HG03095 (cell line): Measurements from ENCODE around the gene PSME2.

Experiments used
- ATAC-seq: cut with Tn5 transposase; IDR thresholded peaks from one replicate; pipeline ENCODE4 v1.9.1; 2021; ENCODE audit warnings: moderate library complexity; ENCODE audit not compliant: unreplicated experiment

The PSME2 gene

DNA sequence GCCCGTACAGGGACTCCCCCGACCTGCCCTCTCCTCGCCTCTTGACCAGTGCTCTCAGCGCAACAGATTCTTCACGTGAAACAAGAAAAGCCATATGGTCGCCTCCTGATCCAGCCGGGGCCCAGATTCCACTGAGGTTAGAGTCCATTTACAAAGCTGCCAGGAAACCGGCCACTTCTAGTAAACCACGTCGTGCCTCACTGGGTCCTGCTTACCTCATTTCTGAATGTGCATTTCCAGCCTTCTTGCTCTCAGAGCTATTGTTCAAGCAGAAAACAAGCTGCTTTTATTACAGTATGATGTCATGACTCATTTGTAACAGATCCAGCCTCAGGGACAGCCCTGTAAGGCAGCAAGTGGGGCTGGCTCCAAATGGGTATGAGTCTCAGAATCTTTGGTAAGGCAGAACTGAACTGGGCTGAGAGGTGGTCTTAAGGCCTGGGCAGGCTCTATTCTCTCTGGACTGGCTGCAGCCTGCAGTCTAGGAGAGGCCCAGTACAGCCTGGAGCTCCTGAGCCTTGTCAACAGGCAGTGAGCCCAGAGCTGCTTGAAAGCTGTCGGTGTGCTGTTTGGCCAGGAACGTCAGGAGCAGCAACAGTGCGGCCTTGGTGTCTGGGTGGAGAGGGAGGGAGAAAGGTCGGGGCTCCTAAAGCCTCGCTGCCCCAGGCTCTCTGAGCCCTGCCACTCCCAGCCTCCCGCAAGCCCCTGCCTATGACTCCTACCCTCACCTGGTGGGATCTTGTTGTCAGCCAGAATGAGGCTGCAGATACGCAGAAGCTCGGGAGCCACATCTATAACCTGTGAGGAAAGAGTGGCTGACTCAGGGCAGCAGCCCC, 33.8 kb upstream of the PSME2 start:
- no peak for ATAC-seq

DNA sequence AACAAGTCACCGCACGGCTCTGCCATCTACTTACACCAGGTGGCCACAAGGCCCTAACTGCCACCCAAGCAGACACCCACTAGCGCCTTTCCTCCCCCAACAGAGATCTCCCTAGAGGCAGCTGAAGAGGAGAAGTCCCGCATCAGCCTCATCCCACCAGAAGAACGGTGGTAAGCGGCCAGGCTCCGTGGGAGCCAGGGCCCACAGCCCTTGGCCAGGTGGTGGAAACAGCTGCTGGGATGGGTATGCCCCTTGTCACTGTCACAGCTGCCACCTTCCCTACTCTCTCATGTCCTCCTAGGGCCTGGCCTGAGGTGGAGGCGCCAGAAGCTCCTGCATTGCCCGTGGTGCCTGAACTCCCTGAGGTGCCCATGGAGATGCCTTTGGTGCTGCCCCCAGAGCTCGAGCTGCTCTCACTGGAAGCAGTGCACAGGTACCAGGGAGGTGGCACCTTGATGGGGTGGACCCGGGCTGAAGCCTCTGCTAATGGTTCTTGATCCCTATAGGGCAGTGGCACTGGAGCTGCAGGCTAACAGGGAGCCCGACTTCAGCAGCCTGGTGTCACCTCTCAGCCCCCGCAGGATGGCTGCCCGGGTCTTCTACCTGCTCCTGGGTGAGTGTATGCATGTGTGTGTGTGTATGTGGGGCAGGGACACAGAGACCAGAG, 33.0 kb upstream of the PSME2 start:
- no peak for ATAC-seq

DNA sequence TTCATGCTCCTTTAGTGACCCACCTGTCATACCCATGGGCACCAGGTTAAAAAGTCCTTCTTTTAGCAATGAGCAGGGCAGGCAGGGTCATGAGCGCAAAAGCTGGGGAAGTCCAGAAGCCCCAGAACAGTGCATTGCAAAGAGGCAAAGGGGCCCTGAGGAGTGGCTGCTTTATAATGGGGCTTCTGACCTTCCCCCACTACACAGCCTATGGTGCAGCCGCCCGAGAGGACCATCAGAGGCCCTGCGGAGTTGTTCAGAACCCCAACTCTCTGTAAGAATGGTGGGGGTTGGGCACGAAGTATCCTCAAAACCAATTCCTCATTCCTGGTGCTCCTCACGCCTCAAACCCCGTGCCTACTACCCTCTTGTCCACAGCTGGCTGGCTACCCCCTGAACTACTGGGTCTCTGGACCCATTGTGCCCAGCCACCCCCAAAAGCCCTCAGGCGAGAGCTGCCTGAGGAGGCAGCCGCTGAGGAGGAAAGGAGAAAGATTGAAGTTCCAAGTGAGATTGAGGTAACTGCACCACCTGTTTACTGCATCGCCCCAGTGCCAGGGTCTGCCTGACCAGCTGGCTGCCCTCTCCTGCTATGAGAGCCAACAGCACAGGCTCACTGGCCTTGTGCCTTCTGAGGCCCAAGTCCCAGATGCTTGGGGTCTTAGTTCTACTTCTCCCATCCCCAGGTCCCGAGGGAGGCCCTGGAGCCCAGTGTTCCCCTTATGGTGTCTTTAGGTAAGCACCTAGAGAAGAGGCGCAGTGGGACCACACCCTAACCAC, 32.2 kb upstream of the PSME2 start:
- no peak for ATAC-seq

DNA sequence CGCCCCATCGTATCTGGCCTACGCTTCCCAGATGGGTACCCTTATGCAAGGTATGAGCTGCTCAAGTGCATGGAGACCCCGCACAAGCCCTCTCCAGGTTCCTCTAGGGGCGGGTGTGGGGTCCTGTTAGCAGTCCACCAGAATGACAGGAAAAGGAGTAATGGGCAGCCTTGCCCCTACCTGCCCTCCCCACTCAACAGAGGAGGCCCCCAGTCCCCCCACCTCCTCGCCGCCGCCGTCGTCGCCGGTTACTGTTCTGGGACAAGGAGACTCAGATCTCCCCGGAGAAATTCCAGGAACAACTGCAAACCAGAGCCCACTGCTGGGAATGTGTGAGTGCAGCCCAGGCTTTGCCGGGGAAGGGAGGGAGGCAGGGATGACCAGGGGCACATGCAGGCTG, 31.5 kb upstream of the PSME2 start:
- no peak for ATAC-seq

DNA sequence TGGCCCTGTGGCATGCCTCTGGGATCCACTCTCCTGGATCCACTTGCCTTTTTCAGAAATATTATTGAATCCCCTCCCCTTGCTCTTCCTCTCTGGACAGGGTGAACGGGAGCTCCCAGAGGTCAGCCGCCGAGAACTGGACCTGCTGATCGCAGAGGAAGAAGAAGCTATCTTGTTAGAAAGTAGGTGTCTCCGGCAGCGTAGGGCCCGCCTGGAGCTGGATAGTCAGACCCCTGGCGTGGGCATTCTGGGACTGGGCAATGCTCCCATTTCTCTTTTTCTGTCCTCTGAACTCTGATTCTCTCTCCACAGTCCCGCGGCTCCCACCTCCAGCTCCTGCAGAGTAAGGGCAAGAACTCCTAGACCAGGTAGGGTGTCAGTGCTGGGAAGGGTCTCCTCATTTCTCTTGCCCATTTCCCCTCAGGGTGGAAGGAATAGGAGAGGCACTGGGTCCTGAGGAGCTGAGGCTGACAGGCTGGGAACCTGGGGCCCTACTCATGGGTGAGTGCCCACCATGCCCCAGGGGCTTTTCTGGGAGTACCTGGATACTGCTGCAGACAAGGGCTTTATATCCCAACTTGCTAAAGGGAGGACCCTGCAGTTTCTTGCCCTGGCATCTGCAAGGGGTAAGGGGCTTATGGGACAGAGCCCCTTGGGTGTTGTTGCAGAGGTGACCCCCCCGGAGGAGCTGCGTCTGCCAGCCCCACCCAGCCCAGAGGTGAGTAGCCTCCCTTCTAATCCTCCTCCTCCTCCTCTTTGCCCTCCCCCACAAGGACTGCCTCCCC, 30.8 kb upstream of the PSME2 start:
- no peak for ATAC-seq

DNA sequence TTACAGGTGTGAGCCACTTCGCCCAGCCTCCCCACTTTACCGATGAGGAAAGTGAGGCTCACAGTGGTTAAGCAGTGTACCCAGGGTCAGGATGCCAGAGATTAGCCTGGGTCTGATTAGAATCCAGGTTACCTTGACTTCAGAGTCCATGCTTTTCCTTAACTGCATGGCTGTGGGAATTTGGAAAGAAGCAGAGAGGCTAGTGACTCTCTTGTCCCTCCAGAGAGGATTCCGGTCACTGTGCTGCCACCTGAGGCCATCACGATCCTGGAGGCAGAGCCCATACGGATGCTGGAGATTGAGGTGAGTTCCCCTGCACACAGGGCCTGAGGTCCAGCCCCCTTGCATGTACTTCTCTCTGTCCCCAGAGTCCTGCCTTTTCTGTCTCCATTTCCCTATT, 30.2 kb upstream of the PSME2 start:
- ATAC-seq = no peak

DNA sequence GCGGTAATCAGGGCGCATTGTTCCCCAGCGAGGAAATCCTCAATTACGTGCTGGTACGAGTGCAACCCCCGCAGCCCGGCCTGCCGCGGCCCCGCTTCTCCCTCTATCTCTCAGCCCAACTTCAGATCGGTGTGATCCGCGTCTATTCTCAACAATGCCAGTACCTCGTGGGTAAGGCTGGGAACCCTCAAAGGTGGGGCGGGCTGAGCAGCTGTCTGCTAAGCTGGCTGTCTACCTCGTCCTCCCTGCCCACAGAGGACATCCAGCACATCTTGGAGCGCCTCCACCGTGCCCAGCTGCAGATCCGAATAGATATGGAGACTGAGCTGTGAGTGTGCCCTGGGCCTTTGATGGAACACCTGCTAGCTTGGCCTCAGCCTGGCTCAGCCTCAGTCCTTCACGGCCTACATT, 26.5 kb upstream of the PSME2 start:
- no peak for ATAC-seq

DNA sequence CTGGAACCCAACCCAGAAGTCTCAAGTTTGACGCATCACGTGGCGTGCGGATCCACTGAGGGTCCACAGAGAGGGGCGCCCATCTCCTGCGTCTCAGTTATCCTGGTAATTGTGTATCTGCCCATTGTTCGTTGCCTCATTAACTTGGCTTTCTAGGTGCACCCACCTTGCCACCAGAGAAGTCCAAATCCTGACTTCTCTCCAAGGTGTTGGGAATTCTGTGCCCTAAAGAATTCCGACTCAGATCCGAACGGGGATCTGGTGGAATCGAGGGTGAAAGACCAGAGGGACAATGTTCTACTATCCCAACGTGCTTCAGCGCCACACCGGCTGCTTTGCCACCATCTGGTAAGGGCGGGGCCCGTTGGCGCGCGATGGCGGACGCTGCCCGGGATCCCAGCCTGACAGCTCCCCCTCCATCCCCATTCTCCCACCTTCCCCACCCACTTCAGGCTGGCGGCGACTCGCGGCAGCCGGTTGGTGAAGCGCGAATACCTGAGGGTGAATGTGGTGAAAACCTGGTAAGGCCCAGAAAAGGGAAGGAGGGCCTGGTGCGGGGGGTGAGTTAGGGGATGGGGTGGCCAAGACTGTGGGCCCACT, 26.0 kb upstream of the PSME2 start:
- no peak for ATAC-seq

DNA sequence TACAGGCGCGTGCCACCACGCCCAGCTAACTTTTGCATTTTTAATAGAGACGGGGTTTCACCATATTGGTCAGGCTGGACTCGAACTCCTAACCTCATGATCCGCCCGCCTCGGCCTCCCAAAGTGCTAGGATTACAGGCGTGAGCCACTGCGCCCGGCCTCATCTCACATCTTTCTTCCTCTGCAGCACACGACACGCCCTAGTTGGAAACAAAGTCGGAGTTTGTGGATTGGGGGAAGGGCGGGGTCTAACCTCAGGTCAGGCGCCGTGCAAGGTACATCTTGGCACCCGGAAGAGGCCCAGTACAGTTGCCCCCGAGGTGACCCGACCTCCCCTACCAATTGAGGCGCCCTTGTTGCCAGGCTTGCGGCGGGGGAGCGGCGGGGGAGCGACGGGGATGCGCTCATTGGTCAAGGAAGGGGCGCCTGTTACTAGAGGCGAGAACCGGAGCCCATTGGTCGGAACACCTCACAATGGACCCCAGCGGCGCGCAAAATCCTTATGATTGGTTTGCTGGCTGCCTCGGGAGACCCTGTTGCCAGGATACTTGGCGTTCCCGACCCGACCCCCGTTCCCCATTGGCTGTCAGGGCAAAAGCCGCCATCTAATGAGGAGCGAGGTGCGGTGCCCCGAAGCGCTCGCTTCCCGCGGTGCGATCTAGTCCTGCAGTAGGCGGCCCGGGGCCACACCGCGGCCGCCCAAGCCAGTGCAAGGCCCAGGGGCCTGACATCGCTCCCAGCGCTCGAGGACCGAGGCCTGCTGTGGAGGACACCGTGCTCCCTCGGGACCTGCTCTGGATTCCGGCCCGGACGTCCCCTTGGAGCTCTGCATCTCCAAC, 25.2 kb upstream of the PSME2 start, which contains the start of gene REC8:
Gene REC8, plus strand, starts transcription at position 659 of the 839 bp plus-strand sequence. CDS start 473 bp downstream, outside the sequence.
- ATAC-seq = peak; percentile 87

DNA sequence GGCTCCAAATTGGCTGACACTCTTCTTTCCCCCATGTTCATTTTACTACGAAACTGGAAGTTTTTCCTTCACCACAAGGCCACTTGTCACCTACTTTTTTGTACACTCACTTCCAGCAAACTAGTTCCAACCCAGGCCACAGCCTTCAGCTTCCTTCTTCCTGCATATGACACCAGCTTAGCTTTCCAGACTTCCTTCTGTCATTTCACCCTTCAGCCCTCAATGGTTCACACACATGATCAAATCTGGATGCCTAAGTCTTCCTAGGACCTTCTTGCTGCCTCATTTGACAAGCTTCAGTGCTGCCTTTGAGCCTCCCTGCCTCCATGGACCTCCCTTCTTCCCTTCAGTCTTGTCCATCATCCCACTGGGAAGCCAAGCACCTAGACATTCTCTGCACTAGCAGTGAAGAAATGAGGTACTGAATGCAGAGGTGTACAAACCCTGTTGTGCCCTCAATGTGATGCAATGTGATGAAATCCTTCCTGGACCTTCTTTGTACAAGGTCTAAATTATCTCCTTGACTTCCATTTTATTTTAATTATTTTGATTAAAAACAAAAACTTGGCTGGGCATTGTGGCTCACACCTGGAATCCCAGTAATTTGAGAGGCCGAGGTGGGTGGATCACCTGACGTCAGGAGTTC, 21.2 kb upstream of the PSME2 start:
- no peak for ATAC-seq

DNA sequence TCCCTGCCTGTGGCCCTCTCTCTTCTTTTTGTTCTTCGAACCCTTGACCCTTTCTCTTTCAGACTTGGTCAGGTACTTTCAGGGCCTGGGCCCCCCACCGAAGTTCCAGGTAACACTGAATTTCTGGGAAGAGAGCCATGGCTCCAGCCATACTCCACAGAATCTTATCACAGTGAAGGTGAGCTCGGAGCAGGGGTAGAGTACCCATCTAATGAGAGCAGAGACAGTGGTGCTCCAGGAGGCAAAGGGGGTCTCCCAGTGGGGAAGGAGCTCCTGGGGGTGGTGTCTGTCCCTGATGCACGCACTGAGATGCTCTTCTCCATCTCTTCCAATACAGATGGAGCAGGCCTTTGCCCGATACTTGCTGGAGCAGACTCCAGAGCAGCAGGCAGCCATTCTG, 19.4 kb upstream of the PSME2 start:
- no peak for ATAC-seq

DNA sequence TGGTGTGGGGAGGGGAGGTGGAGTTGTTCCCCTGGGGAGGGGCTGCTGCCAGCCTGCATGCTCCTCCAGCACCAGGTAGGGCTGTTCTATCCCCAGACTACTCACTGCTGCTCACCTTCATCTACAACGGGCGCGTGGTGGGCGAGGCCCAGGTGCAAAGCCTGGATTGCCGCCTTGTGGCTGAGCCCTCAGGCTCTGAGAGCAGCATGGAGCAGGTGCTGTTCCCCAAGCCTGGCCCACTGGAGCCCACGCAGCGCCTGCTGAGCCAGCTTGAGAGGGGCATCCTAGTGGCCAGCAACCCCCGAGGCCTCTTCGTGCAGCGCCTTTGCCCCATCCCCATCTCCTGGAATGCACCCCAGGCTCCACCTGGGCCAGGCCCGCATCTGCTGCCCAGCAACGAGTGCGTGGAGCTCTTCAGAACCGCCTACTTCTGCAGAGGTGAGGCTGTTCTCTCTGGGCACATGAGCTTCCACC, 18.1 kb upstream of the PSME2 start:
- no peak for ATAC-seq

DNA sequence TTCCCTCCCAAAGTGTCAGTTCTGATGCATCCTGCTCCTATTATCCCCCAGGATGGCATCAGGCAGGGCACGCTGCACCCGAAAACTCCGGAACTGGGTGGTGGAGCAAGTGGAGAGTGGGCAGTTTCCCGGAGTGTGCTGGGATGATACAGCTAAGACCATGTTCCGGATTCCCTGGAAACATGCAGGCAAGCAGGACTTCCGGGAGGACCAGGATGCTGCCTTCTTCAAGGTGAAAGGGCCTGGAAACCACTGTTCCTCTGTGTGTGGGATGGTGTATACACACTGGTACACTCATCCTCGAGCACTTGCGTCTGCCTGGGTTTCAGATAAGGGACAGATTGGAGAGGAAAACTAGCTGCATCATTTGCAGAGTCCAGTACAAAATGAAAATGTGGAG, 15.7 kb upstream of the PSME2 start:
- ATAC-seq = no peak

DNA sequence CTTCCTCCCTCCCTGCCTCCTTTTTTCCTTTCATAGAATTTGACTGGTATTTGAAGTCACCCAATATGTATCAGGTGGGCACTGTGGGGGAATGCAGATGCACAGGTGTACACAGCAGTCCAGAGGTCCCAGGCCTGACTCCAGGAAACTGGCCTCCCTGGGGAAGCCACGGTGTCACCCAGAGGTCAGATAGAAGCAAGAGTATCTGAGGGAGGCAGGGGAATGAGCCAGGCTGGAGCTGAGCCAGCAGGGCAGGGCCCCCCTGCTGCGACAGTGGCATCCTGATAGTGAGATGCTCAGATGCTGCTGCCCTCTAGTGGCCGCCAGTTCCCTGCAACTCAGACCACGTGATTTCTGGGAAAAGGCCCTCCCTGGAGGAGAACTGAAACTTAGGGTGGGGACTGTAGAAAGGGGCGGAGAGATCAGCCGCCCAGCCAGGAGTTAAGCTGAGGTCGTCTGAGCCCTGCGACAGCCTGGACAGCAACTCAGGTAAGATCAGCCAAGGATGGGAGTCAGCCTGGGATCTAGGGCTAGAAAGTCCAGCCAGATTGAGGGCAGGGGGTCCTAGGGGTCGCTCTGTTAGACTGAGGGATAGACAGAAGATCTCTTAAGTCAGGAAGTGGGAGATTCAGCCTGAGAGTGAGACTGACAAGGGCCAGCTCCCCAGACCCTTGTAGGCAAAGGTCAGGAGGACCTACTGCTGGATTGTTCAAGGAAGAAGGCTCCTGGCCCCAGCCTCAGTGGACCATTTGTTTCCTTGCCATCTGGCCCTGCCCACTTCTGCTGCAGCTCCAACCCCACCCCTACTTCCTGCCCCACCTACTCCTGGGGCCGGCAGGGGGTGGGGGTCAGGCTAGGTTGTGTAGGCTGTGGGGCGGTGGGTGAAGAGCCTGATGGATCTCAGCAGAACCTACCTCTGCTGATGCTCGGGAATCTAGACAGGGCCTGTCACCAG, 14.7 kb upstream of the PSME2 start, which contains the start of gene IRF9:
Gene IRF9, plus strand, starts transcription at position 416 of the 955 bp plus-strand sequence. CDS start 880 bp downstream, outside the sequence.
- ATAC-seq = peak; percentile 83

DNA sequence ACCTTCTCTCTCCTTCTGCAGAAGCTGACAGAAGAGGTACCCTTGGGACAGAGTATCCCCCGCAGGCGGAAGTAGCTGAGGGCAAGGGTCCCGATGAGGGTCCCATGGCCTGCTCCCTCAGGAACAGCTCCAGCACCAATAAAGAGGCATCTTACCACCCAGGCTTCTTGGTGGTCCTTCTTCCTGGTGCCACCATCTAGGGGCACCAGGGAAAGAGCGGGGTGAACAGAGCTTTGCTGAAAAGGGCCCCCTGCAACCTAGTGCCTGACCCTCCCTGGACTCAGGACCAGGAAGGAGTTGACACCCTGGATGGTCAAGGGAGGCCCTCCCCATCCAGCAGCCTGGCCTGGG, 14.1 kb upstream of the PSME2 start:
- ATAC-seq = no peak

DNA sequence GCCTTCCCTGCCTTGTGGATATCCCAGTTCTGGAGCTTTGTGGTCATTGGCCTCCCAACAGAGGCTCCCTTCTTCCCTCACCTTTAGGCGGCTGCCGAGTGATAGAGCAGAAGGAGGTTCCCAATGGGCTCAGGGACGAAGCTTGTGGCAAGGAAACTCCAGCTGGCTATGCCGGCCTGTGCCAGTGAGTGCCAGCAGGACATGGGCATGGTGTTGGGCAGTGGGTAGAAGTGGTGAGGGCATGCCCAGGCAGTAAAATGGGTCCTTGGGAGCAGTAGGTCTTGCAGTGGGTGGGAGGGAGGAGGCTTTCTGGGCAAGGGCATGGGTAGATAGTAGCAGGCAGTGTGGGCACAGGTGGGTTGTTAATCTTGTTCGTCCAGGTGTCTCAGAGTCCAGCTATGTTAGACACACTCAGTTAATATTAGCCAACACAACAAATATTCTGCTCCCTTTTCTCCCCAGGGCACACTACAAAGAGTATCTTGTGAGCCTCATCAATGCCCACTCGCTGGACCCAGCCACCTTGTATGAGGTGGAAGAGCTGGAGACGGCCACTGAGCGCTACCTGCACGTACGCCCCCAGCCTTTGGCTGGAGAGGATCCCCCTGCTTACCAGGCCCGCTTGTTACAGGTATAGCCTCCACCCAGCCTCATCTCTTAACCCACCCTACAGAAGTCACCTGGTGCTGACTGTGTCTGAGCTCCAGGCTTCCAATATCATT, 13.5 kb upstream of the PSME2 start:
- no peak for ATAC-seq

DNA sequence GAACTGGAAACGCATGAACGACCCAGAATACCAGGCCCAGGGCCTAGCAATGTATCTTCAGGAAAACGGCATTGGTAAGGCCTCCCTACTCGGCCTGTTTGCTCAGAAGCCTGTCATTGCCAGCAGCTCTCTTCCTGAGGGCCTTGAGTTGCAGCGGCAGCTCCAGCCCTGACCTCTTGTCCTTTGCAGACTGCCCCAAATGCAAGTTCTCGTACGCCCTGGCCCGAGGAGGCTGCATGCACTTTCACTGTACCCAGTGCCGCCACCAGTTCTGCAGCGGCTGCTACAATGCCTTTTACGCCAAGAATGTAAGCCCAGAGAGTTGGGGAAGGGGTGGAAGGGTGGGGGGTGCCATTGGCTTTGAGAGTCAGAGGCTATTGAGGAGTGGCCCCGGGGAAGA, 10.9 kb upstream of the PSME2 start:
- no peak for ATAC-seq
